ENCODE results near the gene DLG5. TPM values are rescaled to one million over a fixed set of nuclear protein-coding genes. Genes with fewer than 3 reads are reported as not detected.

Gene DLG5
- total RNA-seq, 1 donor from 2014 or later, result 35.5 TPM

GRCh38 chr10:77829356-77829755 is 97.2 kb downstream of the DLG5 start:
- no peak for DNase-seq
- no peak for TF ChIP-seq CTCF (IDR thresholded peaks at IDR 0.05; ENCODE audit: partially characterized antibody, unreplicated experiment)
- no peak overlapping the region for H3K4me3 Mint-ChIP-seq (ENCODE audit: unreplicated experiment)
- peaks cover 1% of the 10 kb centered on the region for H3K27me3 Mint-ChIP-seq (ENCODE audit: unreplicated experiment)
- no peaks in the 10 kb centered on the region for H3K9me3 Mint-ChIP-seq (ENCODE audit: unreplicated experiment)
- no peaks in the 10 kb centered on the region for H3K36me3 Mint-ChIP-seq (ENCODE audit: unreplicated experiment)
- H3K4me1 Mint-ChIP-seq (ENCODE audit: low read depth, unreplicated experiment), result peaks cover 15% of the 10 kb centered on the region
- no peak overlapping the region for H3K27ac Mint-ChIP-seq (ENCODE audit: unreplicated experiment)

GRCh38 chr10:77828377-77828776 is 98.2 kb downstream of the DLG5 start:
- Mint-ChIP-seq H3K4me1 (ENCODE audit: low read depth, unreplicated experiment) (peaks cover 15% of the 10 kb centered on the region), H3K27ac (ENCODE audit: unreplicated experiment) (no peak overlapping the region), H3K27me3 (ENCODE audit: unreplicated experiment) (no peaks in the 10 kb centered on the region), H3K36me3 (ENCODE audit: unreplicated experiment) (no peaks in the 10 kb centered on the region), H3K4me3 (ENCODE audit: unreplicated experiment) (no peak overlapping the region), H3K9me3 (ENCODE audit: unreplicated experiment) (no peaks in the 10 kb centered on the region)
- DNase-seq, result no peak
- TF ChIP-seq CTCF (IDR thresholded peaks at IDR 0.05; ENCODE audit: partially characterized antibody, unreplicated experiment), result no peak

GRCh38 chr10:77827366-77827765 is 99.2 kb downstream of the DLG5 start:
- Mint-ChIP-seq H3K9me3 (ENCODE audit: unreplicated experiment) (no peaks in the 10 kb centered on the region), H3K4me3 (ENCODE audit: unreplicated experiment) (no peak overlapping the region), H3K4me1 (ENCODE audit: low read depth, unreplicated experiment) (peaks cover 15% of the 10 kb centered on the region), H3K27ac (ENCODE audit: unreplicated experiment) (no peak overlapping the region), H3K27me3 (ENCODE audit: unreplicated experiment) (no peaks in the 10 kb centered on the region), H3K36me3 (ENCODE audit: unreplicated experiment) (no peaks in the 10 kb centered on the region)
- no peak for DNase-seq
- no peak for TF ChIP-seq CTCF (IDR thresholded peaks at IDR 0.05; ENCODE audit: partially characterized antibody, unreplicated experiment)

GRCh38 chr10:77825965-77826364 is 100.6 kb downstream of the DLG5 start:
- DNase-seq, result no peak
- no peaks in the 10 kb centered on the region for H3K9me3 Mint-ChIP-seq (ENCODE audit: unreplicated experiment)
- H3K36me3 Mint-ChIP-seq (ENCODE audit: unreplicated experiment), result no peaks in the 10 kb centered on the region
- no peak overlapping the region for H3K27ac Mint-ChIP-seq (ENCODE audit: unreplicated experiment)
- H3K4me1 Mint-ChIP-seq (ENCODE audit: low read depth, unreplicated experiment), result peaks cover 18% of the 10 kb centered on the region
- H3K4me3 Mint-ChIP-seq (ENCODE audit: unreplicated experiment), result no peak overlapping the region
- no peak for TF ChIP-seq CTCF (IDR thresholded peaks at IDR 0.05; ENCODE audit: partially characterized antibody, unreplicated experiment)
- H3K27me3 Mint-ChIP-seq (ENCODE audit: unreplicated experiment), result no peaks in the 10 kb centered on the region

- H3K36me3 Mint-ChIP-seq (ENCODE audit: unreplicated experiment), result no peaks in the 10 kb centered on the region
- H3K9me3 Mint-ChIP-seq (ENCODE audit: unreplicated experiment), result no peaks in the 10 kb centered on the region
- no peak for DNase-seq
- H3K4me3 Mint-ChIP-seq (ENCODE audit: unreplicated experiment), result no peak overlapping the region
- no peak overlapping the region for H3K27ac Mint-ChIP-seq (ENCODE audit: unreplicated experiment)
- peaks cover 8% of the 10 kb centered on the region for H3K4me1 Mint-ChIP-seq (ENCODE audit: low read depth, unreplicated experiment)
- H3K27me3 Mint-ChIP-seq (ENCODE audit: unreplicated experiment), result no peaks in the 10 kb centered on the region
- TF ChIP-seq CTCF (IDR thresholded peaks at IDR 0.05; ENCODE audit: partially characterized antibody, unreplicated experiment), result no peak
Measured at GRCh38 chr10:77824908-77825307, 101.6 kb downstream of the DLG5 start.
